GM12875 (cell line): Measurements from ENCODE around the gene AKR7A2.
"Not testable (repeated sequence)": the region's sequence is repeated elsewhere in the genome, so short reads cannot be mapped to it uniquely, and the experiment has no call there.

Source experiments
- H3K4me3 ChIP-seq: one replicate; pipeline ENCODE4 v1.5.1; 2011; ENCODE audit warnings: low read depth, low read length, control low read depth
- TF ChIP-seq, protein P1 (sequence below): IDR thresholded peaks from 2 replicates; pipeline ENCODE4 v1.5.1; 2011; ENCODE audit warnings: low read depth, mild to moderate bottlenecking, control low read depth, inconsistent platforms, low read length, moderate library complexity, borderline replicate concordance; ENCODE audit not compliant: insufficient read depth

Gene AKR7A2

DNA sequence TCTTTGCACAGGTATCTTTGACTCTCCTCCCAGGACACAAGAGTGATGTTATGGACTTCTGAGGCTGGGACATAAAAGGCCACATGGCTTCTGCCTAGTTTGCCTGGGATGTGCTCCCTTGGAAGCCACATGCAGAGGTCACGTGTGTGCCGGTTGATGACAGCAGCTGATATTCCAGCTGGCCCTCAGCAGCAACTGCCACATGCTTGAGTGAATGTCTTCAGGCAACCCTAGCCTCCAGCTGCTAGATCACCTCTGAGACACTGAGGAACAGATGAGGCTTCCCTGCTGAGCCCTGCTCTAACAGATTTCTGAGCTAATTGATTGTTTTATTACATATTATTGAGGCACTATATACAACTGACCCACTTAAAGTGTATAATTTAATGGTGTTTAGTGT, 11.7 kb downstream of the AKR7A2 start:
- no peak overlapping the region for H3K4me3 ChIP-seq
- TF ChIP-seq, protein P1, sequence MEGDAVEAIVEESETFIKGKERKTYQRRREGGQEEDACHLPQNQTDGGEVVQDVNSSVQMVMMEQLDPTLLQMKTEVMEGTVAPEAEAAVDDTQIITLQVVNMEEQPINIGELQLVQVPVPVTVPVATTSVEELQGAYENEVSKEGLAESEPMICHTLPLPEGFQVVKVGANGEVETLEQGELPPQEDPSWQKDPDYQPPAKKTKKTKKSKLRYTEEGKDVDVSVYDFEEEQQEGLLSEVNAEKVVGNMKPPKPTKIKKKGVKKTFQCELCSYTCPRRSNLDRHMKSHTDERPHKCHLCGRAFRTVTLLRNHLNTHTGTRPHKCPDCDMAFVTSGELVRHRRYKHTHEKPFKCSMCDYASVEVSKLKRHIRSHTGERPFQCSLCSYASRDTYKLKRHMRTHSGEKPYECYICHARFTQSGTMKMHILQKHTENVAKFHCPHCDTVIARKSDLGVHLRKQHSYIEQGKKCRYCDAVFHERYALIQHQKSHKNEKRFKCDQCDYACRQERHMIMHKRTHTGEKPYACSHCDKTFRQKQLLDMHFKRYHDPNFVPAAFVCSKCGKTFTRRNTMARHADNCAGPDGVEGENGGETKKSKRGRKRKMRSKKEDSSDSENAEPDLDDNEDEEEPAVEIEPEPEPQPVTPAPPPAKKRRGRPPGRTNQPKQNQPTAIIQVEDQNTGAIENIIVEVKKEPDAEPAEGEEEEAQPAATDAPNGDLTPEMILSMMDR: no peak

DNA sequence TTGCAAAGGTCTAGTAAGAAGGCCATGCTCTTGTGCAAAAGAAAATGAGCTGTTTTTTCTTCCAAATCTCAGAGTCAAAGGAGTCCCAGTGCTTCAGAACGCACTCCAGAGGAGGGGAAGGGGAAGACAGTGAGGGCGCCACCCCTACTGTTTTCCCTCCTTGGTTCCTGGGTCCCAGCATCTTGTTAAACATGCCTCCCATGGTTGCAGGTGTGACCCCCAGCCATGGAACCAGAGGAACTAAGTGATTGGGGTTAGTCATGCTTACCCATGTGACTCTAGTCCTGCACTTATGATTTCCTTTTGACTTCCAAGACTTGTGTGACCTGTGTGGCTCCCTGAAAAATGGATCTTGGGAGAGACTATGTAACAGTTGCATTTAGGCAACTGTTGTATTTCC, 17.3 kb downstream of the AKR7A2 start:
- no peak overlapping the region for H3K4me3 ChIP-seq

DNA sequence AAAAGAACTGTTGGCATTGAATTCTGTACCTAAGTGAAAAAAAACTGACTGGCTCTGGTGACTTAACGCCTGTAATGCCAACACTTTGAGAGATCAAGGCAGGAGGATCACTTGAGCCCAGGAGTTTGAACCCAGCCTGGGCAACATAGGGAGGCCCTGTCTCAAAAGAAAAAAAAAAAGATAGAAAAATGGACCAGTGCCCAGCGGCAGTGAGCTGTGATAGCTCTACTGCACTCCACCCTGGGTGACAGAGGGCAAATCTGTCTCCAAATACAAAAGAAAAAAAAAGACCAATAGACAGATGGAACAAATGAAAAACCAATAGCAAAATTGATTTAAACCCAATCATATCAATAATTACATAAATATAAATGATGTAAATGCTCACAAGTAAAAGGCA, 22.7 kb downstream of the AKR7A2 start:
- H3K4me3 ChIP-seq: no peak overlapping the region
- TF ChIP-seq, protein P1: no peak

More for the DNA sequence above, 17.3 kb downstream of the AKR7A2 start:
- TF ChIP-seq, protein P1: no peak

DNA sequence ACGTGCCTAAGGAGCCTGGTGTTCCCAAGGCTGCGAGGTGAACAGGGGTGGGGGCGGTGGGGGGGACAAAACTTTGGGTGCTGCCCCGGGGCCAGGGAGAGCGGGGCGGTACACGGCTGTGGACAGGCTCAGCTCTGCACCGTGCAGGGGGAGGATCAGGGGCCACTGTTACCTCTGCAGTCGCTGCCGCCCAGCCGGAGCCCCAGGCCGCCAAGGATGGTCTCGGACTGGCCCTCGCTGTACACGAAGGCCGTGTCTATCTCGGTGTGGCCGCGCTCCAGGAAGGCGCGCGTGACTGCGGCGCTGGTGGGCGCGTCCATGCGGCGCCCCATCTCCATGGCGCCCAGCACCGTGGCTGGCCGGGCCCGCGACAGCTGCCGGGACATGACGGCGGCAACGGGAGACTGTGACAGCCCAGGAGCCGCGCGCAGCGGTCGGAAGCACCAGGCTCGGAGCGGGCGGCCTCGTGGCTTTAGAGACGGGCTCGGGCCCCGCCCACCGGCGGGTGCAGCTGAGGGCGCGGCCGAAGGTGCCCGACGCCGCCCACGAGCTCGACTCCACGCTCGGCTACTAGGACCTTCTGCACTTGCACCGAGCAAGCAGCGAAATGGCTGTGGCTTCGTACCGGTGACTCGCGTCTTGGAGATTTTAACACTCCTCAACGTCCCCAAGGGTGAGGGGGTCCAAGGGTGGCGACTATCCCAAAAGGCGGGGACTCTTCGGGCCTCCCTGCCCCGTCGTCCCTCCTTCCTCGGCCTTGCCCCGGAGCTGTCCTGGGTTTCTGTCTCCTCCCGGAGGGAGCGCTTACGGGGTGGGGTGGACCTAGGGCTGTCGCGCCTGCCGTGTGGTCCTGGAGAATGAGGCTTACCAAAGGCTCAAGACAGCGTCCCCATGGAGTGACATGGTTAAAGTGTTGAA, 23.4 kb downstream of the AKR7A2 start, which contains the start of gene AKR7A3:
TSS of gene AKR7A3 (minus strand) at position 447 of the 918 bp plus-strand sequence. CDS start at position 386, 61 bp downstream.
- not testable (repeated sequence) for H3K4me3 ChIP-seq

DNA sequence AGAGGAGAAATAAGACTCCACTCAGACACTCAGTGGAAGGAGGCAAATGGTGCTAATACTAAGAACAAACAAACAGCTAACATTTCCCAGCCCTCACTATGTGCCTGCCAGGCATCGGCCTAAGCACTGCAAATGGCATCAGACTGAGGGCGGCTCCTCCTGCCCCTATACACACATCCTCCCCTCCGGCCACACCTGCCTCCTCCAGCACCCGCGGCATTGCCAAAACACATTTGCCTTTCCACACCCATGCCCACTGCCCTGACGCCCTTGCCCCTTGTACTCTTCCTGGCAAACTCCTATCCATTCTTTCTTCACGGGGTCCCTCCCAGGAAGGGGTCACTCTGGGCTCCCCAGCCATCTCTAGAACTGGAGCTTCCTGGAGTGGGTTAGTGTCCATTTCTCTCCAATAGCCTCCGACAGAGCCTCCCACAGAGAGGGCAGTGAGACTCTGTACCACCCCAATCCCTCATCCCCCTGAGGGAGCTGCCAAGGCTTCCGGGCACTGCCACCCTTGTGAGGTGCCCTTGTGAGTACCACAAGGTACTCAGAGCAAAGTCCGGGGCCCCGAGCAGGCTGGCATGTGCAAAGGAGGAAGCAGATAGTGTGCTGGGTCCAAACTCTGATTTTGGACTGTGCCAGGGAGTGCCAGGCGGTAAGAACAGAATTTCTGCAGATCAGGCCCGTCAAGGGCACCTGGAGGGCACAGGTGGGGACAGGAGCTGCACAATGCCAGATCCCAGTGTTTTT, 24.3 kb downstream of the AKR7A2 start:
- TF ChIP-seq, protein P1: no peak
- H3K4me3 ChIP-seq: no peak overlapping the region

DNA sequence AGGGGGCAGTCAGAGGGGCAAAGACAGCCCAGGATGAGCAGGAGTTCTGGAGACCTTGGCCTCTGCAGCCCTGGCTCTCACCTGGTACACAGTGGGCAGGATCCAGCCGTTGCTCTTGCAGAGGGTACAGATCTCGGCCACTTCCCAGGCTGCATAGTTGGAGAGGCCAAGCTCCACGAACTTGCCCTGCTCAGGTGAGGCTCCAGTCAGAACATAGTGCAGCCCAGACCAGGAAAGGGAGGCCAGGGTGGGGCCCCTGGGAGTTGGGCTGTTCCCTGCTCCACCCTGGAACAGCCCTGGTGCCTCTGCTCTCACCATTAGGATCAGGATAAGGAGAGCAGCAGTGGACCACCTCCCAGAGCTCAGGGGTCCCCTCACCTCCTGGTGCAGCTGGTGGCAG, 26.1 kb downstream of the AKR7A2 start:
- not testable (repeated sequence) for H3K4me3 ChIP-seq

DNA sequence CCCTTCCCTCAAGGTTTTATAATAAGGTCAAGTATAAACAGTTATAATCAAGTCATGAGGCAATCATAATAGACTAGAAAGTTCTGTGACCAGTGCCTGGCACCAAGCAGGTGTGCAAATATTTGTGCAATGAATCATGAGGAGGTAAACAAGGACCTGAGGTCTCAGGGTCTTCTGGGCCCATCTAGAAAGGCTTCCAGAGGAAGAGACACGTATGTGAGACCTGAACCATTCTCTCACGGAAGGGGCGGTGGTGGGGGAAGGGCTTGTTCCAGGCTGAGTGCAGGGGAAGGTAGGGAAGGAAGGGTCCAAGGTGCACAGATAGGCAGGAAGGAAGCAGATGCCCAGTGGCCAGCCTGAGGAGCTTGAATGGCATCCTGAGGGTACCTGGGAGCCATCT, 26.6 kb downstream of the AKR7A2 start:
- not testable (repeated sequence) for H3K4me3 ChIP-seq

DNA sequence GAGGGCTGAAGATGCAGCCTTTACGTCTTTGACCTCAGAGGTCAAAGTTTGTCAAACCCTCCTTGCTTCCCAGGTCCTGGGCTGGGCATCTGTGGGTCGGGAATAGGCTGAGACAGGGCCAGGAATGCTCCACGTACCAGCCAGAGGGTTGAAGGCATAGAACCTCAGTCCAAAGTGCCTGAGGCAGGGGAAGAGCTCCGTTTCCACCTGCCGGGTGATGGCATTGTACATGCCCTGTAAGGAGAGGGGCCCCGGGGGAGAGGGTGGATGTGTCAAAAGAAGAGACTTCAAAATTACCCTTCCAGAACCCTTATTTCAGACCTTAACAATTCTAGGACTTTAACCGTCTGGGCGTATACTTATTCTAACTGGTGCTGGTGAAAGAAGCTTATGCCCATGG, 27.1 kb downstream of the AKR7A2 start:
- TF ChIP-seq, protein P1: no peak
- no peak overlapping the region for H3K4me3 ChIP-seq
